AG04450 (cell line): ENCODE data around the gene CRTAP. TPM values are rescaled to one million over a fixed set of nuclear protein-coding genes. Genes with fewer than 3 reads are reported as not detected.

Experiments used
- CTCF ChIA-PET: fragments of 300-600, 350-600 bp; formaldehyde crosslinking; extraction: SDS; loops from one replicate; lab custom pipeline; 2022; ENCODE audit warnings: antibody characterized with exemption, inconsistent platforms; lab: Charles Lee
- POLR2A ChIA-PET: fragments of 350-600 bp; formaldehyde crosslinking; extraction: SDS; loops from one replicate; lab custom pipeline; 2021; ENCODE audit warnings: antibody characterized with exemption, inconsistent platforms; lab: Yijun Ruan, JAX
- DNase-seq: peaks from one replicate; pipeline ENCODE4 v3.0.0-alpha.2; 2011; ENCODE audit warnings: low read depth, low spot score
- H3K27ac ChIP-seq: one replicate; pipeline ENCODE4 v1.5.1; 2012; ENCODE audit warnings: low read depth, low read length, control low read depth
- H3K27me3 ChIP-seq: one replicate; pipeline ENCODE4 v1.6.0; 2012; ENCODE audit warnings: low read length; ENCODE audit not compliant: control insufficient read depth, insufficient read depth
- H3K4me3 ChIP-seq: 2 replicates; pipeline ENCODE4 v1.5.1; 2011; ENCODE audit warnings: mild to moderate bottlenecking, low read depth, low read length, control low read depth
- H3K9me3 ChIP-seq: 2 replicates; pipeline ENCODE4 v1.5.1; 2012; ENCODE audit warnings: low read length; ENCODE audit not compliant: control insufficient read depth, insufficient read depth
- polyA plus RNA-seq: library from polyadenylated mRNA; depleted of rRNA; stranded (reverse); fragments of >200 nt; gene quantifications from 2 replicates; pipeline ENCODE4 v1.2.3, GENCODE V29; 2011
- TF ChIP-seq, protein P1 (sequence below): IDR thresholded peaks from 2 replicates; pipeline ENCODE4 v1.5.1; 2011; ENCODE audit warnings: low read depth, low read length, control low read depth, inconsistent platforms

The CRTAP gene
- polyA plus RNA-seq, 1 experiment, result 338 TPM

- Histone ChIP-seq H3K27me3 (no peaks in the 10 kb centered on the region), H3K4me3 (peak overlapping the region; percentile 80), H3K27ac (peak overlapping the region; percentile 88), H3K9me3 (no peaks in the 10 kb centered on the region)
- ChIA-PET POLR2A (no interaction called here), CTCF (interaction anchor here (0.6 to 3.6 kb wide), 3 partner anchors 20 to 258 kb away, joined by 4 to 17 read pairs (median 5); no protein-coding TSS in a partner anchor)
- DNase-seq, result peak; percentile 36
- TF ChIP-seq, protein P1, sequence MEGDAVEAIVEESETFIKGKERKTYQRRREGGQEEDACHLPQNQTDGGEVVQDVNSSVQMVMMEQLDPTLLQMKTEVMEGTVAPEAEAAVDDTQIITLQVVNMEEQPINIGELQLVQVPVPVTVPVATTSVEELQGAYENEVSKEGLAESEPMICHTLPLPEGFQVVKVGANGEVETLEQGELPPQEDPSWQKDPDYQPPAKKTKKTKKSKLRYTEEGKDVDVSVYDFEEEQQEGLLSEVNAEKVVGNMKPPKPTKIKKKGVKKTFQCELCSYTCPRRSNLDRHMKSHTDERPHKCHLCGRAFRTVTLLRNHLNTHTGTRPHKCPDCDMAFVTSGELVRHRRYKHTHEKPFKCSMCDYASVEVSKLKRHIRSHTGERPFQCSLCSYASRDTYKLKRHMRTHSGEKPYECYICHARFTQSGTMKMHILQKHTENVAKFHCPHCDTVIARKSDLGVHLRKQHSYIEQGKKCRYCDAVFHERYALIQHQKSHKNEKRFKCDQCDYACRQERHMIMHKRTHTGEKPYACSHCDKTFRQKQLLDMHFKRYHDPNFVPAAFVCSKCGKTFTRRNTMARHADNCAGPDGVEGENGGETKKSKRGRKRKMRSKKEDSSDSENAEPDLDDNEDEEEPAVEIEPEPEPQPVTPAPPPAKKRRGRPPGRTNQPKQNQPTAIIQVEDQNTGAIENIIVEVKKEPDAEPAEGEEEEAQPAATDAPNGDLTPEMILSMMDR, result no peak
Observed at GRCh38 chr3:33115024-33115768, 1.4 kb downstream of the CRTAP start.

- ChIA-PET POLR2A (no interaction called here), CTCF (interaction anchor here (1.7 to 3.6 kb wide), 2 partner anchors 14 to 256 kb away, joined by 13 to 17 read pairs; no protein-coding TSS in a partner anchor)
- DNase-seq, result no peak
Observed at GRCh38 chr3:33117461-33117860, 3.6 kb downstream of the CRTAP start.

DNA sequence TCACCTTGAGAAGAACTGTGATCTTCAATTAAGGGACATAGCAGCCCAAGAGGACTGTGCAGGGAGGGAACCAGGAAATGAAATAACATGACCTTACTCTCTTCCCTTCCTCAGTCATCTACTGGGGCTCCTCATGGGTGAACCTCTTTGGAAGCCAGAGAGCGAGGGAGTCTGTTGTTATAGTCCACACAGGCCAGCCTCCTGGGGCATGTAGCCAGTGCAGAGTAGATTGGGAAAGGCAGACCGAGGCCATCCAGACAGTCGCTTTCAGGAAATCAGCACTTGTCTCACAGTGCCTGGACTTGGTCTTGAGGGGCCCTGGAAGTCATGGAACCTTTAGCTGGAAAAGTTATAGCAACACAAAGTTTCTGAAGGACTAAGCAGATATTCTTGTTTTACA lies 6.1 kb downstream of the CRTAP start:
- POLR2A ChIA-PET, result no interaction called here

More at GRCh38 chr3:33117461-33117860, 3.6 kb downstream of the CRTAP start:
- TF ChIP-seq, protein P1, result no peak
- no peak overlapping the region for H3K27ac ChIP-seq
- H3K4me3 ChIP-seq, result no peak overlapping the region
- no peaks in the 10 kb centered on the region for H3K27me3 ChIP-seq
- H3K9me3 ChIP-seq, result no peaks in the 10 kb centered on the region

GRCh38 chr3:33122991-33123390 lies 9.2 kb downstream of the CRTAP start:
- TF ChIP-seq, protein P1, result no peak
- Histone ChIP-seq H3K4me3 (no peak overlapping the region), H3K9me3 (no peaks in the 10 kb centered on the region), H3K27ac (no peak overlapping the region), H3K27me3 (no peaks in the 10 kb centered on the region)
- ChIA-PET CTCF (interaction anchor here (0.6 to 2.4 kb wide), 3 partner anchors 9 to 250 kb away, joined by 5 to 12 read pairs (median 10); no protein-coding TSS in a partner anchor), POLR2A (no interaction called here)
- no peak for DNase-seq

More for the DNA sequence above, 6.1 kb downstream of the CRTAP start:
- DNase-seq, result no peak
- Histone ChIP-seq H3K4me3 (no peak overlapping the region), H3K27ac (no peak overlapping the region), H3K9me3 (no peaks in the 10 kb centered on the region), H3K27me3 (no peaks in the 10 kb centered on the region)
- TF ChIP-seq, protein P1, result no peak
- CTCF ChIA-PET, result no interaction called here

DNA sequence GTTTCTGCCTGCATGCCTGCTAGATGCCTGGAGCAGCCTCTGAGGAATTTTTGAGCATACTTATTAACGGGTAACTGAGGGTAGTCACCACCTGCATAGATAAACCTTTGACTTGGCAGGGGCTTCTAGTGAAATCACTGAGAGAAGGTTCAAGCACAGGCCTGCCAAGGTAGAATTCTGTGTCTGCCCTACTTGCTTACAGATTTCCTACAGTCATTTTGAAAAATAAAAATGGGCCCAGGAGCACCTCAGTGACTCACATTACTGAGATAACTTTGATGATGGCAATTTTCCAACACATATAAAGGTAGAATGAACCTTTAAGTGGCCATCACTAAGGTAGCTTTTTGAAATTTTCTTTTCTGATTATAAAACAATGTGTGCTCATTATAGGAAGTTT lies 10.8 kb downstream of the CRTAP start:
- H3K27me3 ChIP-seq, result no peaks in the 10 kb centered on the region
- no peak for DNase-seq
- no peak overlapping the region for H3K4me3 ChIP-seq
- H3K27ac ChIP-seq, result no peak overlapping the region
- TF ChIP-seq, protein P1, result no peak
- ChIA-PET POLR2A (no interaction called here), CTCF (interaction anchor here (1.3 to 2.0 kb wide), 2 partner anchors 27 to 248 kb away, joined by 3 to 7 read pairs; no protein-coding TSS in a partner anchor)
- H3K9me3 ChIP-seq, result no peaks in the 10 kb centered on the region
